K562 (cell line): ENCODE data around the gene SOCS7. TPM values are rescaled to one million over a fixed set of nuclear protein-coding genes. Genes with fewer than 3 reads are reported as not detected.

Experiments used
- ATAC-seq: fragments of 200-7000 bp; cut with Tn5 transposase; 3 replicates; pipeline ENCODE4 v1.9.1; 2020; ENCODE audit warnings: moderate library complexity
- BruUV-seq: library from RNA; stranded (reverse); fragments of 400-500 nt; replicated peaks from 2 replicates; lab custom pipeline; 2021; lab: Mats Ljungman, UMichigan
- CTCF ChIA-PET: fragments of 300-600 bp; formaldehyde crosslinking; extraction: SDS; loops from one replicate; lab custom pipeline; 2021; ENCODE audit warnings: low intra/inter-chr PET ratio; lab: Yijun Ruan, JAX
- POLR2A ChIA-PET: fragments of 300-600, 350-650 bp; sonication (Branson Sonifier 250); formaldehyde crosslinking; extraction: SDS; loops from one replicate; lab custom pipeline; 2021; ENCODE audit warnings: antibody characterized with exemption, inconsistent platforms; lab: Yijun Ruan, JAX
- DNase-seq, 4 experiments: peaks; one replicate each; pipeline versions ENCODE4 v3.0.0 to v3.0.0-alpha.2; 2011 to 2018; ENCODE audit warnings: low spot score in 3 of 4, mixed read lengths in 3 of 4; ENCODE audit errors: extremely low read depth in 1 of 4
- FAIRE-seq: peaks from 2 replicates; lab custom pipeline; 2011; peaks lifted over from hg19 to GRCh38; lab: Jason Lieb, UNC
- H2AFZ ChIP-seq: 2 replicates; pipeline ENCODE4 v1.6.0; 2011; ENCODE audit warnings: low read depth, low read length, control low read depth, inconsistent platforms
- H3K27ac ChIP-seq: fragments of 200-600 bp; 3 replicates; pipeline ENCODE4 v1.8.0; 2011; ENCODE audit warnings: low read depth, mild to moderate bottlenecking, control low read depth, inconsistent platforms, low read length, moderate library complexity, mixed read lengths; ENCODE audit errors: extremely low read depth
- H3K27me3 ChIP-seq, 2 experiments: fragments of 300-600 bp in 1 of 2; 2 replicates in 1 of 2; 3 replicates in 1 of 2; pipeline versions ENCODE4 v1.6.0 to v1.8.0; 2011; ENCODE audit warnings: inconsistent platforms in 2 of 2, low read length in 2 of 2, mild to moderate bottlenecking in 1 of 2, mixed read lengths in 1 of 2, moderate library complexity in 1 of 2; ENCODE audit not compliant: control insufficient read depth in 2 of 2, insufficient read depth in 2 of 2
- H3K36me3 ChIP-seq: fragments of 300-600 bp; 3 replicates; pipeline ENCODE4 v1.8.0; 2011; ENCODE audit warnings: mild to moderate bottlenecking, low read length, inconsistent platforms; ENCODE audit not compliant: control insufficient read depth, insufficient read depth
- H3K4me1 ChIP-seq, 2 experiments: fragments of 200-600 bp in 1 of 2; replicated peaks in 1 of 2; 2 replicates in 1 of 2; 3 replicates in 1 of 2; pipeline versions ENCODE4 v1.5.1 to v1.8.0; 2011; ENCODE audit warnings: inconsistent platforms in 2 of 2, low read length in 2 of 2, mild to moderate bottlenecking in 1 of 2, mixed read lengths in 1 of 2, moderate library complexity in 1 of 2; ENCODE audit not compliant: control insufficient read depth in 2 of 2, insufficient read depth in 2 of 2
- H3K4me2 ChIP-seq: 2 replicates; pipeline ENCODE4 v1.6.1; 2011; ENCODE audit warnings: low read length, control low read depth, inconsistent platforms, mixed read lengths; ENCODE audit not compliant: insufficient read depth
- H3K4me3 ChIP-seq: fragments of 200-600 bp; sonication (generic), shearing (Covaris generic); 2 replicates; pipeline ENCODE4 v1.5.1; 2016; ENCODE audit warnings: control low read depth, inconsistent platforms
- H3K79me2 ChIP-seq: fragments of 200-600 bp; 3 replicates; pipeline ENCODE4 v1.8.0; 2011; ENCODE audit warnings: low read length, inconsistent platforms; ENCODE audit not compliant: control insufficient read depth, insufficient read depth
- H3K9ac ChIP-seq, 2 experiments: 2 replicates each; pipeline versions ENCODE4 v1.6.0 to v1.6.1; 2011; ENCODE audit warnings: low read depth in 2 of 2, low read length in 2 of 2, control low read depth in 1 of 2, inconsistent platforms in 1 of 2, mild to moderate bottlenecking in 1 of 2, mixed read lengths in 1 of 2; ENCODE audit not compliant: insufficient read depth in 1 of 2
- H3K9me1 ChIP-seq: one replicate; pipeline ENCODE4 v1.6.0; 2011; ENCODE audit warnings: inconsistent platforms, mild to moderate bottlenecking, low read length, moderate library complexity; ENCODE audit not compliant: control insufficient read depth, insufficient read depth
- H3K9me3 ChIP-seq: replicated peaks from 2 replicates; pipeline ENCODE4 v1.5.1; 2011; ENCODE audit warnings: low read depth, low read length, inconsistent platforms; ENCODE audit not compliant: control insufficient read depth, insufficient read depth
- H4K20me1 ChIP-seq: replicated peaks from 2 replicates; pipeline ENCODE4 v1.6.1; 2011; ENCODE audit warnings: low read length, inconsistent platforms, mixed read lengths; ENCODE audit not compliant: control insufficient read depth, insufficient read depth
- ADNP ChIP-seq: fragments of 200-800 bp; sonication (Bioruptor generic); IDR thresholded peaks from 2 replicates; pipeline ENCODE4 v1.6.1; 2016; ENCODE audit warnings: missing genetic modification characterization, missing compliant biosample characterization
- CEBPG ChIP-seq, 3 experiments: fragments of 200-800 bp in 1 of 3; sonication (Bioruptor generic) in 1 of 3; sonication (generic) in 1 of 3; formaldehyde crosslinking in 1 of 3; IDR thresholded peaks in 2 of 3; conservative IDR thresholded peaks in 1 of 3; 2 replicates each; pipeline versions ENCODE4 v1.6.1 to v1.8.0; 2016 to 2022; ENCODE audit warnings: missing compliant biosample characterization in 2 of 3, missing genetic modification characterization in 2 of 3, mild to moderate bottlenecking in 1 of 3, missing genetic modification reagents in 1 of 3
- NFATC3 ChIP-seq: fragments of 450-650 bp; IDR thresholded peaks from 2 replicates; pipeline ENCODE4 v1.6.1; 2017; ENCODE audit warnings: mild to moderate bottlenecking
- TEAD1 ChIP-seq, 2 experiments: fragments of 450-650 bp in 1 of 2; sonication (generic) in 1 of 2; formaldehyde crosslinking; IDR thresholded peaks; 2 replicates each; pipeline versions ENCODE4 v1.4.0 to v1.8.0; 2020 to 2022; ENCODE audit warnings: mild to moderate bottlenecking in 2 of 2, missing genetic modification reagents in 1 of 2
- ZNF518B ChIP-seq: fragments of 250-450 bp; sonication (Bioruptor Pico); IDR thresholded peaks from 2 replicates; pipeline ENCODE4 v1.5.0; 2021; ENCODE audit warnings: mild to moderate bottlenecking, moderate library complexity
- WGBS: fragments of 100-300 bp; shearing (Covaris generic); methylation state at CpG from one replicate; pipeline ENCODE4 v1.1.6; 2016; ENCODE audit warnings: low coverage, mixed read lengths; ENCODE audit not compliant: insufficient coverage; ENCODE audit errors: missing lambda C conversion rate; 5-methylcytosine and 5-hydroxymethylcytosine counted together
- in situ Hi-C: fragments of 300-500 bp; cut with MboI; formaldehyde crosslinking; loops from 4 replicates; pipeline ENCODE4 v1.15.0; 2018; ENCODE audit warnings: inconsistent platforms, mixed read lengths
- intact Hi-C: fragments of 100-400 bp; cut with micrococcal nuclease; formaldehyde crosslinking; loops from 2 replicates; pipeline ENCODE4 v1.14.2; 2022
- polyA plus RNA-seq, 8 experiments: library from polyadenylated mRNA; depleted of rRNA in 4 of 8; stranded (reverse) in 5 of 8; unstranded in 3 of 8; fragments of >200 nt; fragmentation: Nextera tagmentation in 2 of 8; fragmentation: Illumina TruSeq in 1 of 8; extraction: Ambion mirVana in 2 of 8; extraction: Trizol in 1 of 8; gene quantifications; 2 replicates each; pipeline versions ENCODE4 v1.2.1 to v1.2.3, GENCODE V29; 2011 to 2014; ENCODE audit warnings: inconsistent platforms in 1 of 8, missing spikeins in 1 of 8
- total RNA-seq, 7 experiments: library from RNA; depleted of rRNA in 6 of 7; stranded (reverse); fragments of >200 nt in 6 of 7; fragmentation: Illumina TruSeq in 2 of 7; extraction: Trizol in 2 of 7; gene quantifications; 2 replicates each; pipeline versions ENCODE4 v1.2.1 to v1.2.3, GENCODE V29; 2011 to 2021; ENCODE audit warnings: low replicate concordance in 1 of 7
- TF ChIP-seq, protein P1 (sequence below): fragments of 450-650 bp; IDR thresholded peaks from 2 replicates; pipeline ENCODE4 v1.6.1; 2016; ENCODE audit warnings: low read depth

The SOCS7 gene
- total and polyA plus RNA-seq, 9 of the 15 experiments (the other 6 are each of a cell fraction or from before 2014, with no cell fraction given): 0.94 to 14.5 (median 8.2) TPM

DNA sequence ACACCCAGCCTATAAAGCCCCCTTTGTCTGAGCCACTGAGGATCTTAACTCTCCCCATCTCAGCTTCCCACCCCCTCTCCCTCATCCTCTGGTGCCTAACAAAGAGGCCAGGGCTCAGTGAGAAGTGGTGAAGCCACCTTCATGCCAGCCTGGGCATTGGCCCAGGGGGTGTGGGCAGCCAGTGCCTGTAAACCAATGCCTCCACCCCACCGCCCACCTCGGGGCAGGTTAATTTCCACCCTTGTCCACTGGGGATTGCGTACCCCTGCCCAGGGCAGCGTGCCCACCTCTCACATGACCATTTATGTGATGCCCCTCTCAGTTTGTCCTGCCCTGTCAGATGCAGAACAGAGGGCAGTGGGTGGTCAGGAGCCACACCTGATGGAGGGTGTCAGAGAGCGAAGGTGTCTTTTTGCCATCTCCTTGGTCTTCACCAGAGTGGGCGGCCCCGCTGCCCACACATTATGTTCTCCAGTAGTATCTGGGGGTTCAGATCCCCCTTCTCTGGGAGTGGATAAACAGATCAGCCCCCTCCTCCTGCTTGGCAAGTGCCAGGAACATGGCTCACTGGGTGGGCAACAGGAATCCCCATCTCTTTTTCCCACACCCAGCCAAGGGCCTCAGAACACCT, 66.5 kb downstream of the SOCS7 start:
- no TSS peak for BruUV-seq
- TF ChIP-seq ZNF518B: no peak
- no peak for TF ChIP-seq NFATC3
- TF ChIP-seq, protein P1, sequence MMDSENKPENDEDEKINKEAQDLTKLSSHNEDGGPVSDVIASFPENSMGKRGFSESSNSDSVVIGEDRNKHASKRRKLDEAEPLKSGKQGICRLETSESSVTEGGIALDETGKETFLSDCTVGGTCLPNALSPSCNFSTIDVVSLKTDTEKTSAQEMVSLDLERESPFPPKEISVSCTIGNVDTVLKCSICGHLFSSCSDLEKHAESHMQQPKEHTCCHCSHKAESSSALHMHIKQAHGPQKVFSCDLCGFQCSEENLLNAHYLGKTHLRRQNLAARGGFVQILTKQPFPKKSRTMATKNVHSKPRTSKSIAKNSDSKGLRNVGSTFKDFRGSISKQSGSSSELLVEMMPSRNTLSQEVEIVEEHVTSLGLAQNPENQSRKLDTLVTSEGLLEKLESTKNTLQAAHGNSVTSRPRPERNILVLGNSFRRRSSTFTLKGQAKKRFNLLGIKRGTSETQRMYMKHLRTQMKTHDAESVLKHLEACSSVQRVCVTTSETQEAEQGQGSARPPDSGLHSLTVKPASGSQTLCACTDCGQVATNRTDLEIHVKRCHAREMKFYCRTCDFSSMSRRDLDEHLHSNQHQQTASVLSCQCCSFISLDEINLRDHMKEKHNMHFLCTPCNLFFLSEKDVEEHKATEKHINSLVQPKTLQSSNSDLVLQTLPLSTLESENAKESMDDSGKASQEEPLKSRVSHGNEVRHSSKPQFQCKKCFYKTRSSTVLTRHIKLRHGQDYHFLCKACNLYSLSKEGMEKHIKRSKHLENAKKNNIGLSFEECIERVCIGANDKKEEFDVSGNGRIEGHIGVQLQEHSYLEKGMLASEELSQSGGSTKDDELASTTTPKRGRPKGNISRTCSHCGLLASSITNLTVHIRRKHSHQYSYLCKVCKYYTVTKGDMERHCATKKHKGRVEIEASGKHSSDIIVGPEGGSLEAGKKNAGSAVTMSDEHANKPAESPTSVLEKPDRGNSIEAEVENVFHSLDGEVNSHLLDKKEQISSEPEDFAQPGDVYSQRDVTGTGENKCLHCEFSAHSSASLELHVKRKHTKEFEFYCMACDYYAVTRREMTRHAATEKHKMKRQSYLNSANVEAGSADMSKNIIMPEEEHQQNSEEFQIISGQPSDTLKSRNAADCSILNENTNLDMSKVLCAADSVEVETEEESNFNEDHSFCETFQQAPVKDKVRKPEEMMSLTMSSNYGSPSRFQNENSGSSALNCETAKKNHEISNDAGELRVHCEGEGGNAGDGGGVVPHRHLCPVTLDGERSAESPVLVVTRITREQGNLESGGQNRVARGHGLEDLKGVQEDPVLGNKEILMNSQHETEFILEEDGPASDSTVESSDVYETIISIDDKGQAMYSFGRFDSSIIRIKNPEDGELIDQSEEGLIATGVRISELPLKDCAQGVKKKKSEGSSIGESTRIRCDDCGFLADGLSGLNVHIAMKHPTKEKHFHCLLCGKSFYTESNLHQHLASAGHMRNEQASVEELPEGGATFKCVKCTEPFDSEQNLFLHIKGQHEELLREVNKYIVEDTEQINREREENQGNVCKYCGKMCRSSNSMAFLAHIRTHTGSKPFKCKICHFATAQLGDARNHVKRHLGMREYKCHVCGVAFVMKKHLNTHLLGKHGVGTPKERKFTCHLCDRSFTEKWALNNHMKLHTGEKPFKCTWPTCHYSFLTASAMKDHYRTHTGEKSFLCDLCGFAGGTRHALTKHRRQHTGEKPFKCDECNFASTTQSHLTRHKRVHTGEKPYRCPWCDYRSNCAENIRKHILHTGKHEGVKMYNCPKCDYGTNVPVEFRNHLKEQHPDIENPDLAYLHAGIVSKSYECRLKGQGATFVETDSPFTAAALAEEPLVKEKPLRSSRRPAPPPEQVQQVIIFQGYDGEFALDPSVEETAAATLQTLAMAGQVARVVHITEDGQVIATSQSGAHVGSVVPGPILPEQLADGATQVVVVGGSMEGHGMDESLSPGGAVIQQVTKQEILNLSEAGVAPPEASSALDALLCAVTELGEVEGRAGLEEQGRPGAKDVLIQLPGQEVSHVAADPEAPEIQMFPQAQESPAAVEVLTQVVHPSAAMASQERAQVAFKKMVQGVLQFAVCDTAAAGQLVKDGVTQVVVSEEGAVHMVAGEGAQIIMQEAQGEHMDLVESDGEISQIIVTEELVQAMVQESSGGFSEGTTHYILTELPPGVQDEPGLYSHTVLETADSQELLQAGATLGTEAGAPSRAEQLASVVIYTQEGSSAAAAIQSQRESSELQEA: no peak
- TF ChIP-seq TEAD1 (CRISPR knock-in tag; IDR thresholded peaks at IDR 0.05): no peak
- no peak for TF ChIP-seq ADNP (tag)
- TF ChIP-seq CEBPG (CRISPR knock-in tag; IDR thresholded peaks at IDR 0.05): no peak
- TF ChIP-seq CEBPG (tag; conservative IDR thresholded peaks at IDR 0.05 in 1 of 2, IDR thresholded peaks at IDR 0.05 in 1 of 2): no peak

More for the DNA sequence above, 66.5 kb downstream of the SOCS7 start:
- Histone ChIP-seq H3K27ac (no peak overlapping the region), H4K20me1 (peaks cover 8% of the 10 kb centered on the region), H3K4me3 (no peak overlapping the region), H2AFZ (no peak overlapping the region), H3K9ac (no peak overlapping the region), H3K4me2 (no peak overlapping the region), H3K27me3 (peaks cover 14 to 48% of the 10 kb centered on the region in 2 experiments; a peak in 4 of 5 replicates), H3K4me1 (peaks cover 30 to 41% of the 10 kb centered on the region in 2 experiments), H3K79me2 (no peaks in the 10 kb centered on the region), H3K9me1 (no peaks in the 10 kb centered on the region), H3K36me3 (no peaks in the 10 kb centered on the region), H3K9me3 (no peaks in the 10 kb centered on the region)
- DNase-seq (no peak), FAIRE-seq (no peak), ATAC-seq (no peak)
- WGBS: 46% methylated on average over 7 of the region's 7 CpGs
- ChIA-PET POLR2A (interaction anchor here (0.7 kb wide), 1 partner anchor 1178 kb away, joined by 3 read pairs; no protein-coding TSS in a partner anchor), CTCF (no interaction called here)
- intact Hi-C loops: no loop called here
- in situ Hi-C loops: no loop called here
